Ammon's horn (tissue), 1 donor: ENCODE measurements around the gene PCCA.
A peak's percentile ranks its signal among the peaks of the same experiment; 100 is the strongest.
"Not testable (repeated sequence)": the region's sequence is repeated elsewhere in the genome, so short reads cannot be mapped to it uniquely, and the experiment has no call there.

ENCODE experiments used
- DNase-seq: peaks from one replicate; pipeline ENCODE4 v3.0.0-alpha.2; 2016; ENCODE audit warnings: low spot score

PCCA gene

DNA sequence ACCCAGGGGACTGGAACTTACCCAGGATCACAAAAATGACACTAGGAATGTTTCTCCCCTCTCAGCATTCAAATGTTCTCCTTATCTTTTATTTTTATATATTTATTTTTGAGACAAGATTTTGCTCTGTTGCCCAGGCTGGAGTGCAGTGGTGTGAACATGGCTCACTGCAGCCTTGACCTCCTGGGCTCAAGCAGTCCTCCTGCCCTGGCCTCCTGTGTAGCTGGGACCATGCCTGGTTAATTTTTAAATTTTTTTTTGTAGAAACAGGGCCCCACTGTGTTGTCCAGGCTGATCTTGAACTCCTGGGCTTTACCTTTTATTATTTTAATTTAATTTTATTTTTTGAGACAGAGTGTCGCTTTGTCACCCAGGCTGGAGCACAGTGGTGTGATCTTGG, 108.2 kb downstream of the PCCA start:
- no peak for DNase-seq

- no peak for DNase-seq
These were observed 108.9 kb downstream of the PCCA start for GRCh38 chr13:100197591-100198365.

DNA sequence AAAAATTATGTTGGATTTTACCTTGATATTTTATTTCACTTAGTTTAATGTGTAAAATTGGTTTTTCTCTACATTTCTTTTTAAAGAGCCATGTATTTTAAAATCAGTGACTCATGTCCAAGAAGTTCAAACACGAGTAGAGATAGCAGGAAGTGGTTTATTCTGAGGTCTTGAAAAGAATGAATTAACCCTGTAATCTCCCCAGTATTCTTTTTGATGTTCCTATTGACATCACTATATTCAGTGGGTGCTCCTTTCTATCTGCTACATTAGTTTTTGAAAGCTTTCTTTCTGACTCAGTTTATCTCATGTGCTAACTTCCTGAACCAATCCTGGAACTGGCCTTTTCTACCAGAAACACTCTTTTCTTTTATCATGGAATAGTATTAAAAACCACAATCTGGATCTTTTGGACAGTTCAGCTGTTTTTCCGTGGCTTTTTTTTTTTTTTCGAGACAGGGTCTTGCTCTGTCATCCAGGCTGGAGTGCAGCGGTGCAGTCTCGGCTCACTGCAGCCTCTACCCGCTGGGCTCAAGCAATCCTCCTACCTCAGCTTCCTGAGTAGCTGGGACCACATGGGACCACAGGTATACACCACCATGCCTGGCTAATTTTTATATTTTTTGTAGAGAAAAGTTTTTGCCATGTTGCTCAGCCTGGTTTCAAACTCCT, 114.9 kb downstream of the PCCA start:
- DNase-seq, result no peak

- no peak for DNase-seq
These were observed 119.1 kb downstream of the PCCA start for GRCh38 chr13:100208002-100208401.

GRCh38 chr13:100208626-100209025, 119.7 kb downstream of the PCCA start:
- DNase-seq, result no peak

DNA sequence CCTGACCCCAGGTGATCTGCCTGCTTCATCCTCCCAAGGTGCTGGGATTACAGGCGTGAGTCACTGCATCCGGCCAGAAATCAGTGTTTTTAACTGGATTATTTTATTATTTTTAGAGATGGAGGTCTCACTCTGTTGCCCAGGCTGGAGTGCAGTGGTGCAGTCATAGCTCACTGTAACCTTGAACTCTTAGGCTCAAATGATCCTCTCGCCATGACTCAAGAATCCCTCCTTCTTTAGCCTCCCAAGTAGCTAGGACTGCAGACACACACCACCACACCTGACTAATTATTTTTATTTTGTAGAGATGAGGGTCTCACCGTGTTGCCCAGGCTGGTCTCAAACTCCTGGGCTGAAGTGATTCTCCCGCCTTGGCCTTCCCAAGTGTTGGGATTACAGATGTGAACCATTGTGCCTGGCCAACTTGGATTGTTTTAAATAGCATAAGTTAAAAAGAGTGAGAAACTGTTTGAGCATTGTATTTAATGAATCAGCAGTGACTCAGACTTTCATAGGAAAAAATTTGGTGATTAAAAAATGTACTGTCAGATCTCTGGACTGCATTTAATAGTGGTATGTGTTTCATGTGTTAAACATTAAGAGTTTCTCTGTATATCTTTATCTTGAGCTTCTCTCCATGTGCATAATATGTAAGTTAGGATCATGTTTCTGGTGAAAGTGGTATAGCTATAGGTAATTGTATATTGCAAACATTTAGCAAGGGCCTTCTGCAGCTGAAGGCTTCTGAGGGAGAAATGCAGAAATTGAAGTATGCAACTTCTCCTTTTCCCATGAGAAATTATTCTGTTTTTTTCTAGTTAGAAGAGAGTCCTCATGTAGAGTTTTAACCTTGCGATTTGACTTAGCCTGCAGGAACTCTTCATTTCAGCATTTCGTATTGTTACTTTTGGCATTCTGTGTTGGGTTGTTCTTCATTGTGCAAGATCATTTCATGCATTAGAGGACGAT, 121.2 kb downstream of the PCCA start:
- no peak for DNase-seq

- no peak for DNase-seq
These were observed 122.3 kb downstream of the PCCA start for GRCh38 chr13:100211016-100211710.

DNA sequence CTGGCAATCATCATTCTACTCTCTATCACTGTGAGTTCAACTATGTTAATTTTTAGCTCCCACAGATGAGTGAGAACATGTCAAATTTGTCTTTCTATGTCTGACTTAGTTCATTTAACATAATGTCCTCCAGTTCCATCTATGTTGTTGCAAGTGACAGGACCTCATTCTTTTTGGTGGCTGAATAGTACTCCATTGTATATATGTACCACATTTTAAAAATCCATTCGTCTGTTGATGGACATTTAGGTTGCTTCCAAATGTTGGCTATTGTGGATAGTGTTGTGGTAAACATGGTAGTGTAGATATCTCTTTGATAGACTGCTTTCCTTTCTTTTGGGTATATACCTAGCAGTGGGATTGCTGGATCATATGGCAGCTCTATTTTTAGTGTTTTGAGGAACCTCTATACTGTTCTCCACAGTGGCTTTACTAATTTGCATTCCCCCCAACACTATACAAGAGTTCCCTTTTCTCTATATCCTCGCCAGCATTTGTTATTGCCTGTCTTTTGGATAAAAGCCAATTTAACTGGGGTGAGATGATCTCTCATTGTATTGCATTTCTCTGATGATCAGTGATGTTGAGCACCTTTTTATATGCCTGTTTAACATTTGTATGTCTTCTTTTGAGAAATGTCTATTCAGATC, 124.1 kb downstream of the PCCA start:
- no peak for DNase-seq

DNA sequence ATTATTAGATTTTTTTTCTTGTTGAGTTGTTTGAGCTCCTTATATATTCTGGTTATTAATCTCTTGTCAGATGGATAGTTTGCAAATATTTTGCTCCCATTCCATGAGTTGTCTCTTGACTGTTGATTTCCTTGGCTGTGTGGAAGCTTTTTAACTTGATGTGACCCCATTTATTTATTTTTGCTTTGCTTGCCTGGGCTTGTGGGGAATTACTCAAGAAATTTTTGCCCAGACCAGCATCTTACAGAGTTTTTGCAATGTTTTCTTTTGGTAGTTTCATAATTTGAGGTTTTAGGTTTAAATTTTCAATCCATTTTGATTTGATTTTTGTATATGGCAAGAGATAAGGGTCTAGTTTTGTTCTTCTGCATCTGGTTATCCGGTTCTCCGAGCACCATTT, 124.7 kb downstream of the PCCA start:
- no peak for DNase-seq

DNA sequence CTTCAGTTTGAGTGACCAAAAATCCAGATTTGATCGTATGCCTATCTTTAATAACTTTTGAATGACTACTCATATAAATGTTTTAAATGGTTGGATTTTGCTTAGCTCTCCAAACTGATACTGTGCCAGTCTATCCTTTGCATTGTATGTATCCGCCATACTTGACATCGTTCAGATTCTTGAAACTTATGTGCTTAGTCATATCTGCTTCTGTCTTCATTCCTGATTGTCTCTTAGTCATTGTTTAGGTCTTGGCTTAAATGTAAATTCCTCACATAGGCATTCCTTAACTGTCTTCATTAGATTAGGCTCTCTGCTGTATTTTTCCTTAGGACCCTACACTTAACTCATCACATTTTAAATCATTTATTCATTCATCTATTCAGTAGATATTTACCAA, 126.0 kb downstream of the PCCA start:
- DNase-seq, result no peak

- DNase-seq, result no peak
These were observed 132.3 kb downstream of the PCCA start for GRCh38 chr13:100221166-100221565.

- not testable (repeated sequence) for DNase-seq
These were observed 135.2 kb downstream of the PCCA start for GRCh38 chr13:100223966-100224530.

DNA sequence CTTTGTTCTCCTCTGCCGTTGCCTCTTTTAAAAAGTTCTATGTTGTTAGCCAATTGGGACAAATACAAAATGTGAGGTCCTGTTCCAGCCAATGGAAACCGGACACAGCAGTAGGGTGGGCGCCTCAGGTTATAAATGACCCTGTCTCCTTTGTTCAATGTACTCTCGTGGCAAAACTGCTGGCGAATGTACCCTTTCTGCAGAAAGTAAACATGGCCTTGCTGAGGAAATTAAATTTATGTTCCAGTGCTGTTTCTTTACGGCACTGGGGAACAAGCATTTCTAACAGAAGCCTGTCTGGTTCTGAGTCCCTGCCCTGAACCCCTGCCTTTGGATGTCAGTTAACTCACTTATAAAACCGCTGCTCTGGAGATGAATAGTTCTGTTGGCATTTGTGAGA, 140.7 kb downstream of the PCCA start:
- no peak for DNase-seq

DNA sequence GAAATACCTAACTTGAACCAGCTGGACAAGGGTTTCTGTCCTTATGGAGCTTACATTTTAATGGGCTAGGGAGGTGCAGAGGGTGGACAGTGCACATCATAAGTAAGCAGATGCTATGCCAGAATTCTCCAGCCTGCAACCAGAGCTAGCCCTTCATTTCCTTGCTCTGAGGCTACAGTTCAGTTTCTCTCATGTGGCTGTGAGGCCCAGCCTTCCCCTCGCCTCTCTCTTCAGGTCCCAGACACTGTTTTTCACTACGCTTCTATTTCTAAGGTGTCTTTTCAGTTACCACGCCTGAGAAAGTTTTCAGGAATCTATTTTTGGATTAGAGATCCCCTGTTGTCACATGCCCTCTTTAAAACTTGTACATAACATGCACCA, 141.9 kb downstream of the PCCA start:
- no peak for DNase-seq

DNA sequence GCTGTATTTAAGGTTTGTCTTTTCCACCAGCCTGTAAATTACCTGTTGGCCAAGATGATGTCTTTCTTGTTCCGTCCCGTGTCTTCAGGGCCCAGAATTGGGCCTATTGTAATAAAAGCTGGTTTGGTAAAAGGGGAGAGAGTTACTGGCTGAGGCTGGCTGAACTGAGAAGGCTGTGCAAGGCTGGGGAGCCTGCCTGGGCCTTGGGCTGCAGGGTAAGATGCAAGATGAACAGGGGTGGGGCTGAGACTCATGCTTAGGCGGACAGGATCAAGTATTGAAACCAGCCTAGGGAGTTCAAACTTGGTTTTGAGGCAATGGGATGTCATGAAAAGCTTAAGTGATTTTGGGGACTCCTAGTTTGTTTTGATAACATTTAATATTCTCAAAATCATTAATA, 142.3 kb downstream of the PCCA start:
- DNase-seq, result no peak

- no peak for DNase-seq
These were observed 145.1 kb downstream of the PCCA start for GRCh38 chr13:100234006-100234405.

DNA sequence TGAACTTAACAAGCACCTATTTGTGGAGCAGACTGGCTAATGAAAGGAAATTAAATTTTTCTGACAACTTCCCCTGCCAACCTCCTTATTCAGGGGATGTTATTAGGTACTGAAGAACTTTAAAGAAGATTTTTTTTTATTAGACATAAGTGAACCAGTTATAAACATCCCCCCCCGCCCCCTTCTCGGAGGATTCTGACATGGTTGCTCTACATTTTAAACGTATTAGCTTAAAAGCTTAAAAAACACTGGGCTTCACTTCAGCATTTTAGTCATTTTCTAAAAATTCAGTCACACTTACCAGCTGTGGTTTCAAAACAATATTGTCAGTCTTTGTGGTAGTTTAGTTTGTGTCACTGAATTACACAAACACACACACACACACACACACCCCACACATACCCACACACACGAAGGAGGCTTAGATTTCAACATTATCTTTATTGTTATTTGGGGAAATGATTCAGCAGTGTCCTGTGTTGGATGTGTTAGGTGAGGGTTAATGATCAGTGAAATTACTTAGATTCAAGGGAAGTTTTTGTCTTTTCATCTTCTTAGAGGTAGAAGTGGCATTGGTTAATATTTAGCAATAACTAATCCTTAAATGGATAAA, 145.7 kb downstream of the PCCA start:
- no peak for DNase-seq

- peak; percentile 59 for DNase-seq
These were observed 146.5 kb downstream of the PCCA start for GRCh38 chr13:100235311-100235901.

- no peak for DNase-seq
These were observed 151.4 kb downstream of the PCCA start for GRCh38 chr13:100240109-100240779.

DNA sequence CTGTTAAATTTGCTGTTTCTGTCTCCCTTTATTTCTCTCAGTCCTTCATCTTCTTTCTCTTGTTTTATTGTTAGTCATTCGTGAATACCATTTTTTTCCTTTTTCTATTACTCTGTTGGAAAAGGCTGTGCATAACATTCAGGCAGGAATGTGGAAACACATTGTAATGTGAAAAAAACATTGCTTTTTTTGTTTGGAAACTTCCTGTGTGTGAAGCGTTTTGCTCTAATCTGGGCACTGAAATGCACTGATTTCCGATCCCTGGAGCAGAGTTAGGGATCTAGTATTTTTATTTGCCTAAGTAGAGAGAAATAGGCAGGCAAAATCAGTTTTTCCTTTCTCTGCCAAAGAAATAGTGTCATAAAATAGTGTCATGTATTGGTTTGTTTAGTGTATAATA, 155.5 kb downstream of the PCCA start:
- no peak for DNase-seq
